Loucy (cell line): ENCODE measurements around the gene ENDOD1.

Source experiments
- H2AFZ ChIP-seq: fragments of 200-600 bp; sonication (generic); 2 replicates; pipeline ENCODE4 v1.6.0; 2016; ENCODE audit warnings: antibody characterized with exemption, mild to moderate bottlenecking, low read length, moderate library complexity
- H3F3A ChIP-seq: fragments of 200-600 bp; 2 replicates; pipeline ENCODE4 v1.6.0; 2016; ENCODE audit warnings: antibody characterized with exemption, low read depth, mild to moderate bottlenecking
- H3K27me3 ChIP-seq: fragments of 200-600 bp; sonication (generic); 2 replicates; pipeline ENCODE4 v1.6.1; 2014; ENCODE audit warnings: low read length, mild to moderate bottlenecking; ENCODE audit not compliant: insufficient read depth, poor library complexity, severe bottlenecking
- H3K36me3 ChIP-seq: fragments of 200-600 bp; sonication (generic); 2 replicates; pipeline ENCODE4 v1.6.1; 2016; ENCODE audit warnings: low read length; ENCODE audit not compliant: insufficient read depth
- H3K4me1 ChIP-seq: fragments of 200-600 bp; sonication (generic); 2 replicates; pipeline ENCODE4 v1.5.1; 2014; ENCODE audit warnings: low read length, mild to moderate bottlenecking; ENCODE audit not compliant: insufficient read depth, poor library complexity, severe bottlenecking
- H3K4me2 ChIP-seq: fragments of 200-600 bp; sonication (generic); 2 replicates; pipeline ENCODE4 v1.6.0; 2014; ENCODE audit warnings: antibody characterized with exemption, low read length, low read depth, mild to moderate bottlenecking; ENCODE audit not compliant: poor library complexity, severe bottlenecking
- H3K4me3 ChIP-seq: fragments of 200-600 bp; sonication (generic); 2 replicates; pipeline ENCODE4 v1.5.1; 2014; ENCODE audit warnings: low read length, mild to moderate bottlenecking, mixed read lengths; ENCODE audit not compliant: poor library complexity, severe bottlenecking
- H3K79me2 ChIP-seq: fragments of 200-600 bp; sonication (generic); 2 replicates; pipeline ENCODE4 v1.6.1; 2014; ENCODE audit warnings: low read length; ENCODE audit not compliant: insufficient read depth
- H3K9ac ChIP-seq: fragments of 200-600 bp; sonication (generic); 2 replicates; pipeline ENCODE4 v1.6.0; 2014; ENCODE audit warnings: mild to moderate bottlenecking, low read depth, low read length, moderate library complexity; ENCODE audit not compliant: poor library complexity, severe bottlenecking
- H3K9me2 ChIP-seq: fragments of 200-600 bp; sonication (generic); replicated peaks from 2 replicates; pipeline ENCODE4 v1.6.1; 2016; ENCODE audit warnings: low read depth, low read length, mixed read lengths
- H3K9me3 ChIP-seq: fragments of 200-600 bp; sonication (generic); 2 replicates; pipeline ENCODE4 v1.6.1; 2014; ENCODE audit warnings: mild to moderate bottlenecking, antibody characterized with exemption, low read length, low read depth; ENCODE audit not compliant: insufficient read depth
- H4K20me1 ChIP-seq: fragments of 200-600 bp; sonication (generic); 2 replicates; pipeline ENCODE4 v1.6.0; 2014; ENCODE audit warnings: antibody characterized with exemption, low read length, mild to moderate bottlenecking; ENCODE audit not compliant: insufficient read depth, poor library complexity, severe bottlenecking
- CTCF ChIP-seq: fragments of 200-600 bp; sonication (generic); conservative IDR thresholded peaks from 2 replicates; pipeline ENCODE4 v1.5.1; 2014; ENCODE audit warnings: mild to moderate bottlenecking, antibody characterized with exemption, low read length
- EZH2phosphoT487 ChIP-seq: fragments of 200-600 bp; IDR thresholded peaks from 2 replicates; pipeline ENCODE4 v1.6.1; 2018; ENCODE audit warnings: antibody characterized with exemption, mild to moderate bottlenecking, moderate library complexity, borderline replicate concordance

The ENDOD1 gene

GRCh38 chr11:95121698-95122097, 32.1 kb downstream of the ENDOD1 start:
- no peaks in the 10 kb centered on the region for H3K9me3 ChIP-seq
- peaks cover 23% of the 10 kb centered on the region; the same call in 1 of the 2 replicates for H3K79me2 ChIP-seq
- TF ChIP-seq CTCF (no peak), EZH2phosphoT487 (no peak)
- H4K20me1 ChIP-seq: no peaks in the 10 kb centered on the region
- H3K4me1 ChIP-seq: peaks cover 2% of the 10 kb centered on the region
- H3K9me2 ChIP-seq: no peaks in the 10 kb centered on the region
- no peaks in the 10 kb centered on the region for H3F3A ChIP-seq
- H3K4me3 ChIP-seq: no peak overlapping the region
- no peak overlapping the region for H3K4me2 ChIP-seq
- no peaks in the 10 kb centered on the region for H3K36me3 ChIP-seq
- H3K9ac ChIP-seq: no peak overlapping the region
- H3K27me3 ChIP-seq: no peaks in the 10 kb centered on the region
- H2AFZ ChIP-seq: no peak overlapping the region

- Histone ChIP-seq H3K27me3 (no peaks in the 10 kb centered on the region), H3K79me2 (peaks cover 13% of the 10 kb centered on the region; the same call in 1 of the 2 replicates), H3K4me3 (no peak overlapping the region), H3K9me3 (no peaks in the 10 kb centered on the region), H3K4me1 (peaks cover 2% of the 10 kb centered on the region), H4K20me1 (no peaks in the 10 kb centered on the region), H3K4me2 (no peak overlapping the region), H2AFZ (no peak overlapping the region), H3K9ac (no peak overlapping the region), H3F3A (no peaks in the 10 kb centered on the region), H3K9me2 (no peaks in the 10 kb centered on the region), H3K36me3 (peaks cover 6% of the 10 kb centered on the region; the same call in 1 of the 2 replicates)
- TF ChIP-seq EZH2phosphoT487 (no peak), CTCF (no peak)
These were observed 33.9 kb downstream of the ENDOD1 start for GRCh38 chr11:95123556-95123955.

- Histone ChIP-seq H3K36me3 (peaks cover 31% of the 10 kb centered on the region), H3K9me2 (no peaks in the 10 kb centered on the region), H3K9ac (no peak overlapping the region), H3K79me2 (no peaks in the 10 kb centered on the region; the same call in 1 of the 2 replicates), H3K4me2 (no peak overlapping the region), H4K20me1 (no peaks in the 10 kb centered on the region), H2AFZ (no peak overlapping the region), H3K27me3 (no peaks in the 10 kb centered on the region), H3K9me3 (no peaks in the 10 kb centered on the region), H3F3A (no peaks in the 10 kb centered on the region), H3K4me3 (no peak overlapping the region), H3K4me1 (peaks cover 4% of the 10 kb centered on the region)
- TF ChIP-seq EZH2phosphoT487: no peak
- no peak for TF ChIP-seq CTCF
These were observed 39.0 kb downstream of the ENDOD1 start for GRCh38 chr11:95128602-95129001.
